ENCODE data around the gene RCSD1. TPM values are rescaled to one million over a fixed set of nuclear protein-coding genes. Genes with fewer than 3 reads are reported as not detected.

Gene RCSD1
- total RNA-seq, 1 donor from 2014 or later: 45.9 TPM

DNA sequence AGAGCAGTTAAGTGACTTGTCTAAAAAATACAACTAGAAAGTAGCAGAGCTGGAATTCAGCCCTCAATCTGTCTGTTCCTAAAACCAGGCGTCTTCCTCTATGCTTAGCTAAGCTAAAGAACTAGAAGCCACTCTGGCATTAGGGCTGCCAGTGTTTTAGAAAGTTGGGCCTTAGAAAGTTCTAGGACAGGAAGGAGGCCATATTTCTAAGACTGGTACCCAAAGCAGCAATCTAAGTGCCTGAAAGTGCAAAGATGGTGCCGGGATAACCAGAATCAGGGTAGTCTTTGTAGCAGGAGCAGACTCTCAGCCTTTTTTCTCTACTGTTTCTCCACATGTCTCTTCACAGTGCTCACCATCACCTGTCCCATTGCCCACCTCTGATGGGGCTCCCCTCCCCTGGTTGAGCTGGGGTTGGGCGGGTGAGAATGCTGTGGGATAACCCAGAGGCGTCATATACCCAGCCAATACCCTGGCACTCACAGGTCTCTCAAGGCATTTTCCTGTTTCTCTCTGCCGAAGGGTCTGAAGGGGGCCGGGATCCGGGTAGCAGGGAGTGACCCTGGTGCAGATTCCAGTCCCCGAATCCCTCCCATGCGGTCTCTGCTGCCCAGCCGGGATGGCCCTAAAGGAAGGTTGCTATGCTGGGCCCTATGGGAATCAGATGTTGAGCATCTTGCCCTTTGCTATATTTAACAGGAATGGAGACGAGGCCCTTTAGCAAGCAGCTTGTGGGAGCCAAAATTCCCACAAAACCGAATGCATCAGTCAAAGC lies 1.1 kb upstream of the RCSD1 start:
- Histone ChIP-seq H3K27me3 (ENCODE audit: control insufficient read depth in 3 of 3, insufficient read depth in 3 of 3, low read length in 3 of 3) (no peaks in the 10 kb centered on the region), H3K4me1 (ENCODE audit: control insufficient read depth in 3 of 3, insufficient read depth in 3 of 3, low read length in 3 of 3) (peaks cover 37 to 63% (median 51%) of the 10 kb centered on the region in 3 donors), H3K9me3 (ENCODE audit: control insufficient read depth in 3 of 3, low read length in 3 of 3) (no peaks in the 10 kb centered on the region), H3K9ac (ENCODE audit: low read depth in 1 of 3, low read length in 3 of 3) (peak overlapping the region in 2 of 3 donors; percentile 51 to 77), H3K4me3 (ENCODE audit: low read length in 3 of 3) (peak overlapping the region in 2 of 3 donors; percentile 56 to 68), H3K36me3 (ENCODE audit: control insufficient read depth in 3 of 3, insufficient read depth in 3 of 3, low read length in 3 of 3) (no peaks in the 10 kb centered on the region), H3K27ac (ENCODE audit: low read depth, low read length) (peak overlapping the region; percentile 95)

DNA sequence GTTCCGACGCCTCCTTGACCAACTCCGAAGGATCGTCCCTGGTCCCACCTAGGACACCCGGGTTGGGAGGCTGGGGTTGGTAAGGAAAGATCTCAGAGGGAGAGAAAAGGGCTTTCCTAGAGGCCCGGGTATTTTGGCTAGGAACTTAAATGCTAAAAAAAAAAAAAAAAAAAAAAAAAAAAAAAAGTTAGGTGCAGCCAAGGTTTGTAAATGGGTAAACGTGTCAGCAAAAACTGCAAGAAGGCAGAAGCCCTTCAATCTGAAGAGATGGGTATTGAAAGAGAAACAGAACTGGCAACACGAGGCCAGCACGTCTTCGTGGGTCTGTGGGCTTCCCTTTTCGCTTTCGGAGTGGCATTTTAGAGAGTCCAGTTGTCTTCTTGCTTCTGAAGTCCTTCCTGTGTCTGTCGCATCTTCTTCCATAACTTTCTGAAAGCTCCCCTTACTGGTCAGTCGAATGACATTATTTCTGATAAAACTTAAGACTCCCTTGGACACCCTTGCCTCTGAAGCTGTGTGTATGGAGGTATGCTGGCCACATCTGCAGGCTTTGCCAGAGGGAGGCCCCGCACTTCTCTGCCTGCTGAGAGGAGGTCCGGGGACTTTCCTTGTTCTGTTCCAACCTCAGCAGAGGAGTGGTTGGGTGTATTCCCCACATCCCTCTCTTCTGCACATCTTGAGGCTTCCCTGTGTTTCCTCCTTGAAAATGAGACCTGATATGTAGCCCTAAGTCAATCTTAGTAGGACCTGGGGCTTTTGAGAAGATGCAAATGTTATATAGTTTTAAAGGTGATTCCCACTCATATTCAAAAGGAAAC lies 745 bp downstream of the RCSD1 start:
- H3K36me3 ChIP-seq (ENCODE audit: control insufficient read depth in 3 of 3, insufficient read depth in 3 of 3, low read length in 3 of 3): no peaks in the 10 kb centered on the region
- H3K4me1 ChIP-seq (ENCODE audit: control insufficient read depth in 3 of 3, insufficient read depth in 3 of 3, low read length in 3 of 3): peaks cover 53 to 81% (median 68%) of the 10 kb centered on the region in 3 donors
- H3K9ac ChIP-seq (ENCODE audit: low read depth in 1 of 3, low read length in 3 of 3): peak overlapping the region; percentile 91 to 97 (median 93)
- no peaks in the 10 kb centered on the region for H3K9me3 ChIP-seq (ENCODE audit: control insufficient read depth in 3 of 3, low read length in 3 of 3)
- peak overlapping the region; percentile 95 for H3K27ac ChIP-seq (ENCODE audit: low read depth, low read length)
- H3K4me3 ChIP-seq (ENCODE audit: low read length in 3 of 3): peak overlapping the region; percentile 87 to 93 (median 88)
- H3K27me3 ChIP-seq (ENCODE audit: control insufficient read depth in 3 of 3, insufficient read depth in 3 of 3, low read length in 3 of 3): no peaks in the 10 kb centered on the region

DNA sequence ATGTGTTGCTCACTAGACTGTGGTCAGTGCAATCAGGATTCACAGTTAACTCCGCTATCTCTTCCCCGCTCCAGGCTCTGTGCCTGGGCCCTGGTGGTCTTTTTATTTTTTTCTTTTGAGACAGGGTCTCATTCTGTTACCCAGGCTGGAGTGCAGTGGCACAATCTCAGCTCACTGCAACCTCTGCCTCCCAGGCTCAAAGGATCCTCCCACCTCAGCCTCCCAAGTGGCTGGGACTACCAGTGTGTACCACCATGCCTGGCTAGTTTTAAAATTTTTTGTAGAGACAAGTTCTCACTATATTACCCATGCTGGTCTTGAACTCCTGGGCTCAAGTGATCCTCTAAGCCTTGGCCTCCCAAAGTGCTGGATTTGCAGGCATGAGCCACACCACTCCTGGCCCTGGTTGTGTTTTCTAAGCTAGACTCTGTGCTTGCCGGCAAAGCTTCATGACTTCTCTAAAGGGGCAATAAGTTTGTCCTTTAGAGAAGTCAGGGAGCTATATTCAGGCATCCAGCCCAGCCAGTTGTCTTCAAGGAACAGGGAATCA lies 1.4 kb downstream of the RCSD1 start:
- peak overlapping the region; percentile 27 to 97 (median 91) for H3K9ac ChIP-seq (ENCODE audit: low read depth in 1 of 3, low read length in 3 of 3)
- peak overlapping the region; percentile 87 to 93 (median 88) for H3K4me3 ChIP-seq (ENCODE audit: low read length in 3 of 3)
- no peaks in the 10 kb centered on the region for H3K9me3 ChIP-seq (ENCODE audit: control insufficient read depth in 3 of 3, low read length in 3 of 3)
- peak overlapping the region; percentile 95 for H3K27ac ChIP-seq (ENCODE audit: low read depth, low read length)
- H3K27me3 ChIP-seq (ENCODE audit: control insufficient read depth in 3 of 3, insufficient read depth in 3 of 3, low read length in 3 of 3): no peaks in the 10 kb centered on the region
- H3K36me3 ChIP-seq (ENCODE audit: control insufficient read depth in 3 of 3, insufficient read depth in 3 of 3, low read length in 3 of 3): no peaks in the 10 kb centered on the region
- peaks cover 60 to 88% (median 75%) of the 10 kb centered on the region in 3 donors for H3K4me1 ChIP-seq (ENCODE audit: control insufficient read depth in 3 of 3, insufficient read depth in 3 of 3, low read length in 3 of 3)

DNA sequence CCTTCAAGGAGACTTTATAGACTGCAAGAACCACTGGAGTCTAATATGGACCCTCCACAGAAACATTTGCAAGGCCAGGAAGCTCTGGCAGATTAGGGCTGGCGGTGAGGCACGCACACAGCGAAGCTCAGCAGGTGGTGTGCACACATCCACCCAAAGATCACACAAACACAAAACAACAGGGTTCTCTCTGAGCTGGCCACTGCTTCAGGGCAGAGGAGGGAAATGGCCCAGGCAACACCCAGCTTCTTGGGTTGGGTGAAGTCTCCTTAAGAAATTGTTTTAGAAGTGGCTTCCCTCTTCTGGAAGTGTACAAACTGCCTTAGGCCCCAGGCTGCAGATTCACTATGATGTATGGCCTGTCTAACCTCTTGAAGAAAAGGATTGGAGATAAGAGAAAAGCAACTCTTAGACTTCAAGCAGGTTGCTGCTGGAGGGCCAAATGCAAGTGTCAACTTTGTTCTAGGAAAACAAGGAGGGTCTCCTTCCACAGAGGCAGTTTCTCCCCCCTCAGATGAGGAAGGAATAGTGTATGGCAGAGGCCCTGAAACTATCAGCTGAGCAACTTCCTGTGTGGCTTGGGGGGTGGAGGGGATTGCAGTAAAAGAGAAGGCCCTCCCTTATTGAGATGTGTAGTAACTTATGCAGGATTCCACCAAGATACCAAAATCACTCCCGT lies 2.0 kb downstream of the RCSD1 start:
- H3K9ac ChIP-seq (ENCODE audit: low read depth in 1 of 3, low read length in 3 of 3): peak overlapping the region in 2 of 3 donors; percentile 24 to 35
- no peaks in the 10 kb centered on the region for H3K27me3 ChIP-seq (ENCODE audit: control insufficient read depth in 3 of 3, insufficient read depth in 3 of 3, low read length in 3 of 3)
- no peaks in the 10 kb centered on the region for H3K36me3 ChIP-seq (ENCODE audit: control insufficient read depth in 3 of 3, insufficient read depth in 3 of 3, low read length in 3 of 3)
- H3K4me1 ChIP-seq (ENCODE audit: control insufficient read depth in 3 of 3, insufficient read depth in 3 of 3, low read length in 3 of 3): peaks cover 66 to 94% (median 81%) of the 10 kb centered on the region in 3 donors
- H3K9me3 ChIP-seq (ENCODE audit: control insufficient read depth in 3 of 3, low read length in 3 of 3): no peaks in the 10 kb centered on the region
- H3K4me3 ChIP-seq (ENCODE audit: low read length in 3 of 3): peak overlapping the region in 1 of 3 donors; percentile 88
- H3K27ac ChIP-seq (ENCODE audit: low read depth, low read length): peak overlapping the region; percentile 95

DNA sequence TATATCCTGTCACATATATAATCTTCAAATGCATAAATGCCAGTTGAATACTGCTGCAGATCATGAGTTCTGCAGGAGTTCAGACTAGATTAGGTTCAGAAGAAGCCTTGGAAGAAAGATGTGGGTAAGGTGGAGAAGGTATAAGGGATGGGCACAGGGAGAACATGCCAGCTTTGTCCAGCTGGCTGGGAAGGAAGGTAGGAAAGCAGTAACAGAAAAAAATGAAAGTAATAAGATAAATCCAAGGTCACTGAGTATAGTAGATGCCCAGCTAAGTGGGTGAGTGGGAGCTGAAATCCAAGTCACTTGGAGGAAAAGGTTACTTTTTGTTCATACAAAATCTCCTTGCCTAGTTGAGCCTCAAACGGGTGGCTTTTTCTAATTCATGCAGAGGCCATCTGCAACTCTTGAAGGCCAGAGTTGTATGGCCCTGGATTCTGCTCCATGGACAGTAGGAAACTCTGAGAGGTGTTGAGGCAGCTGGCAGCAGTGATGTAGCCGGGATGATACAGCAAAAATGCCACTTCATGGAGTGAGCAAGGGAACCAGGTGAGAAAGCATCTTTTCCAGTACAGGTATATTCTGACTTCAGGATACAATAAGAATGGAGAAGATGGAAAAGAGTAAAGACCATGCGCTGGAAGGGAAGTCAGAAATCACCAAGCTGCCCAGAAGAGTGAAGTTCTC lies 3.4 kb downstream of the RCSD1 start:
- Histone ChIP-seq H3K27me3 (ENCODE audit: control insufficient read depth in 3 of 3, insufficient read depth in 3 of 3, low read length in 3 of 3) (no peaks in the 10 kb centered on the region), H3K27ac (ENCODE audit: low read depth, low read length) (peak overlapping the region; percentile 95), H3K9me3 (ENCODE audit: control insufficient read depth in 3 of 3, low read length in 3 of 3) (no peaks in the 10 kb centered on the region), H3K36me3 (ENCODE audit: control insufficient read depth in 3 of 3, insufficient read depth in 3 of 3, low read length in 3 of 3) (no peaks in the 10 kb centered on the region), H3K4me3 (ENCODE audit: low read length in 3 of 3) (no peak overlapping the region), H3K9ac (ENCODE audit: low read depth in 1 of 3, low read length in 3 of 3) (no peak overlapping the region), H3K4me1 (ENCODE audit: control insufficient read depth in 3 of 3, insufficient read depth in 3 of 3, low read length in 3 of 3) (peaks cover 71 to 95% (median 85%) of the 10 kb centered on the region in 3 donors)

DNA sequence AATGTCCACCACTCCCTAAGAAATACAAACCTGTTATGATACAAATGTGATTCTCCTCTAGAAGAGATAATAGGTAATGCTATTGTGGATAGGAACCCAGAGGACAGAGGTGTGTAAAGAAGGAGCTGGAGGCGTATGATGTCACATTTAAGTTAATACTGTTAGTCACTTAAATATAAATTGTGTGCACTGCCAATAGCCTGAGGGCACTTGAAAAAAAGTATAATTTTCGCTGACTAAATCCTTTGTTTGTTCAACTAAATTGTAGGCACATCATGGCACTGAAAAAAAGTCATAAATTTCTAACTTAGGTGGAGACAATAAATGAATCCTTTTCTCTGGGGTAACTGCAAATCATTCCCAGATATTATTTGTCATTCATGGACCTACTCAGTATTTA lies 4.4 kb downstream of the RCSD1 start:
- Histone ChIP-seq H3K27me3 (ENCODE audit: control insufficient read depth in 3 of 3, insufficient read depth in 3 of 3, low read length in 3 of 3) (no peaks in the 10 kb centered on the region), H3K36me3 (ENCODE audit: control insufficient read depth in 3 of 3, insufficient read depth in 3 of 3, low read length in 3 of 3) (no peaks in the 10 kb centered on the region), H3K9ac (ENCODE audit: low read depth in 1 of 3, low read length in 3 of 3) (no peak overlapping the region), H3K27ac (ENCODE audit: low read depth, low read length) (peak overlapping the region; percentile 95), H3K4me3 (ENCODE audit: low read length in 3 of 3) (no peak overlapping the region), H3K4me1 (ENCODE audit: control insufficient read depth in 3 of 3, insufficient read depth in 3 of 3, low read length in 3 of 3) (peaks cover 65 to 87% (median 76%) of the 10 kb centered on the region in 3 donors), H3K9me3 (ENCODE audit: control insufficient read depth in 3 of 3, low read length in 3 of 3) (no peaks in the 10 kb centered on the region)

DNA sequence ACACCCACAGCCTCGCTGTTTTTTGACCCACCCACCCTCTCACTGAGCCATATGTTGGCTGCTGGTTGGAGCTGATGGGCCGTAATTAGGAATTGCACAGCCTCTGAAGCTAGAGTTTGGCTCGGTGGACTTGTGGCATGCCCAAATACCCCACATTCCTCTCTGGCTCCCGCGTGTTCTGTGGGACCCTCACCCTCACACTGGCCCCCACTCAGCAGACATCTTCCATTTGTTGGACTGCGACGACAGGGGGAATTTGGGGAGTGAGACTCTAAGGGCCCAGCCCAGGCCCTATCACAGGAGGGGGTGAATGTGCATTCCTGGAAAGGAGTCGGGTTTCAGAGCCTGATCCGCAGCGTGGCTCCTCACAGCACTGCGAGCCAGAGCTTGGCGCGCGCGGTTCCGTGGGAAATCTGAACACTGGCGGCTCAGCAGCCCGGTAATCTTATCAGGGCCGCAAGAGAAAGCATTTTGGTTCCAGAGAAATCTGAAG lies 5.2 kb downstream of the RCSD1 start:
- Histone ChIP-seq H3K9ac (ENCODE audit: low read depth in 1 of 3, low read length in 3 of 3) (peak overlapping the region; percentile 41 to 80 (median 75)), H3K4me1 (ENCODE audit: control insufficient read depth in 3 of 3, insufficient read depth in 3 of 3, low read length in 3 of 3) (peaks cover 60 to 86% (median 71%) of the 10 kb centered on the region in 3 donors), H3K27ac (ENCODE audit: low read depth, low read length) (peak overlapping the region; percentile 95), H3K27me3 (ENCODE audit: control insufficient read depth in 3 of 3, insufficient read depth in 3 of 3, low read length in 3 of 3) (no peaks in the 10 kb centered on the region), H3K4me3 (ENCODE audit: low read length in 3 of 3) (peak overlapping the region; percentile 28 to 68 (median 57)), H3K36me3 (ENCODE audit: control insufficient read depth in 3 of 3, insufficient read depth in 3 of 3, low read length in 3 of 3) (peaks cover 3 to 5% (median 3%) of the 10 kb centered on the region in 3 donors), H3K9me3 (ENCODE audit: control insufficient read depth in 3 of 3, low read length in 3 of 3) (no peaks in the 10 kb centered on the region)

DNA sequence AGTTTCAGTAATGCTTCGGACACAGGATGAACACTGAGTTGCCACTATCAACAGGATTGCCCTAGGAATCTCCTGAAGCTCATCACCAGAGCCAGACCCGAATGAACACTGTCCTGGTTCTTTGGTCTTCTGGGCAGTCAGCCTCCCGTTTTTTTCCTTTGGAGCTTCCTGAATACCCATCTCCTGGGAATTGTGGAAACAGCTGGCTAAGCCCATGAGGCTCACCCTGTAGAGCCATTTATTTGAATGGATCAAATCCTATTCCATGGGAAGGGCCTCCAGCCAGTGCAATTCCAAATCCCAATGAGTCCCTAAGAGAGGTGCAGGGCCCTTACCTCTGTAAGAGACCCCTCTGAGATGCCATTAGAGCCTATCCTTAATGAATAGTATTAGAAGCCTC lies 5.9 kb downstream of the RCSD1 start:
- Histone ChIP-seq H3K9ac (ENCODE audit: low read depth in 1 of 3, low read length in 3 of 3) (peak overlapping the region in 2 of 3 donors; percentile 59 to 80), H3K27ac (ENCODE audit: low read depth, low read length) (peak overlapping the region; percentile 95), H3K4me1 (ENCODE audit: control insufficient read depth in 3 of 3, insufficient read depth in 3 of 3, low read length in 3 of 3) (peaks cover 59 to 81% (median 68%) of the 10 kb centered on the region in 3 donors), H3K27me3 (ENCODE audit: control insufficient read depth in 3 of 3, insufficient read depth in 3 of 3, low read length in 3 of 3) (no peaks in the 10 kb centered on the region), H3K9me3 (ENCODE audit: control insufficient read depth in 3 of 3, low read length in 3 of 3) (no peaks in the 10 kb centered on the region), H3K4me3 (ENCODE audit: low read length in 3 of 3) (peak overlapping the region; percentile 2 to 57 (median 8)), H3K36me3 (ENCODE audit: control insufficient read depth in 3 of 3, insufficient read depth in 3 of 3, low read length in 3 of 3) (peaks cover 6 to 12% (median 8%) of the 10 kb centered on the region in 3 donors)

DNA sequence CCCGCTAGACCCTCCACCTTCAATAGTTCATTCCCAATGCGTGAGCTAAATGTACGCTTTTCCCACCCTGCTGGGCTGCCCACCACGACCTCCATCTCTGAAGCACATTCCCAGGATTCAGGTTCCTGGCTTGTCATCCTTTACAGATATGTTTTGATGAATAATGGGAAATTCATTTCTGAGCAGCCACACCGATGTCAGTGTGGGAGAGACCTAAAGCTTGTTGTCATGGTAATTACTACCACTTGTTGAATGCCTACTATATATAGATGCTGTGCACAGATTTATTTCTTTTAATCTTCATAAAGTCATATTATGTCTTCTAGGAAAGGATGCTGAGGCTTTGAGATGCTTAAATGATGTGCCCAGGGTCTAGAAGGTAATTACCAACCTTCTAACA lies 8.0 kb downstream of the RCSD1 start:
- Histone ChIP-seq H3K36me3 (ENCODE audit: control insufficient read depth in 3 of 3, insufficient read depth in 3 of 3, low read length in 3 of 3) (peaks cover 7 to 15% (median 8%) of the 10 kb centered on the region in 3 donors), H3K4me1 (ENCODE audit: control insufficient read depth in 3 of 3, insufficient read depth in 3 of 3, low read length in 3 of 3) (peaks cover 56 to 77% (median 61%) of the 10 kb centered on the region in 3 donors), H3K4me3 (ENCODE audit: low read length in 3 of 3) (no peak overlapping the region), H3K27me3 (ENCODE audit: control insufficient read depth in 3 of 3, insufficient read depth in 3 of 3, low read length in 3 of 3) (no peaks in the 10 kb centered on the region), H3K9me3 (ENCODE audit: control insufficient read depth in 3 of 3, low read length in 3 of 3) (no peaks in the 10 kb centered on the region), H3K9ac (ENCODE audit: low read depth in 1 of 3, low read length in 3 of 3) (peak overlapping the region in 1 of 3 donors; percentile 41), H3K27ac (ENCODE audit: low read depth, low read length) (no peak overlapping the region)

Data from skeletal muscle tissue (tissue), 4 donors.